ENCODE measurements around the gene FAM237B. TPM values are rescaled to one million over a fixed set of nuclear protein-coding genes. Genes with fewer than 3 reads are reported as not detected.

The FAM237B gene
- total and polyA plus RNA-seq, 2 of the 13 experiments (the other 11 are each of a cell fraction or from before 2014, with no cell fraction given) = not detected

DNA sequence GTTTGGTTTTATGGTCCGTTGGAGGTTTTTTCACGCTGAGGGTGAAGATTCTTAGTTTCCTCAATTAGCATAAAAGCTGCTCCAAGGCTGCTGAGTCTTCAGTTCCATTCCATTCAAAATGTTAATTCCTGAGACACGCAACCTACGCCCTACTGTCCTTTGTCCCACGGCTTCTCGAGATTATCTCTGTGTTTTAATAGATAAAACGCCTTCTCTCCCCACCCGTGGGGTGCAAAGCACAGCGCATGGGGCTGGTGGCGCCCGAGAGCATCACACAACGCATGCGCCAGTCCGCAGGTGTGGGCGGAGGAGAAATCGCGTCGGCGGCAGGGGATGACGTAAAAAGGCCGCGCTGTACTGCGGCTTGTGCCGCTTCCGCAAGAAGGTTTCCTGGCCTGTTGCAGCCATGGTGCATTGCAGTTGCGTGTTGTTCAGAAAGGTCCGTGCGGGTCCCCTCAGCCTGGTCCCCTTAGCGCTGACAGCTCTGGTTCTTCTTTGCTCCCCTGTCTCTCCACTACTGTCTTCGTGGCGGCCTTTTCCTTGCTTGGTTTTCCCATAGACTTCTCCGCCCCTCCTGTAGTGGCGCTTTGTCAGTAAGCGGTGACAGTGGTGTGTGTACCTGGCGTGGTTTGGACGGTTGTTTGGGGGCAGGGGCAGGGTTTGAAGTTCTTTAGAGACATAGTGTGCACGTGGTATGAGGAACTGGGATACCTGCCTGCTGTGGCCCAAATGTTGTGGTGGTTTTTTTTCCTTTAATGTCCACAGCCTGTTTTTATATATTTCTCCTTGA, 25.4 kb upstream of the FAM237B start, which contains the start of gene GTPBP10 (continued):
- 0 out of 2 replicates have a peak, but pooled peaks have one; percentile 66 for TF ChIP-seq ZNF251 (CRISPR knock-in tag; IDR thresholded peaks at IDR 0.05)
- no peak; the same call in 1 of the 2 replicates for TF ChIP-seq ZBTB3 (CRISPR knock-in tag; IDR thresholded peaks at IDR 0.05; ENCODE audit: borderline replicate concordance, low read depth)
- no peak for TF ChIP-seq ZNF737 (CRISPR knock-in tag; IDR thresholded peaks at IDR 0.05; ENCODE audit: borderline replicate concordance)
- TF ChIP-seq, protein P1, sequence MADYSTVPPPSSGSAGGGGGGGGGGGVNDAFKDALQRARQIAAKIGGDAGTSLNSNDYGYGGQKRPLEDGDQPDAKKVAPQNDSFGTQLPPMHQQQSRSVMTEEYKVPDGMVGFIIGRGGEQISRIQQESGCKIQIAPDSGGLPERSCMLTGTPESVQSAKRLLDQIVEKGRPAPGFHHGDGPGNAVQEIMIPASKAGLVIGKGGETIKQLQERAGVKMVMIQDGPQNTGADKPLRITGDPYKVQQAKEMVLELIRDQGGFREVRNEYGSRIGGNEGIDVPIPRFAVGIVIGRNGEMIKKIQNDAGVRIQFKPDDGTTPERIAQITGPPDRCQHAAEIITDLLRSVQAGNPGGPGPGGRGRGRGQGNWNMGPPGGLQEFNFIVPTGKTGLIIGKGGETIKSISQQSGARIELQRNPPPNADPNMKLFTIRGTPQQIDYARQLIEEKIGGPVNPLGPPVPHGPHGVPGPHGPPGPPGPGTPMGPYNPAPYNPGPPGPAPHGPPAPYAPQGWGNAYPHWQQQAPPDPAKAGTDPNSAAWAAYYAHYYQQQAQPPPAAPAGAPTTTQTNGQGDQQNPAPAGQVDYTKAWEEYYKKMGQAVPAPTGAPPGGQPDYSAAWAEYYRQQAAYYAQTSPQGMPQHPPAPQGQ (CRISPR knock-in tag; IDR thresholded peaks at IDR 0.05; ENCODE audit: borderline replicate concordance) = no peak
- TF ChIP-seq, protein P2, sequence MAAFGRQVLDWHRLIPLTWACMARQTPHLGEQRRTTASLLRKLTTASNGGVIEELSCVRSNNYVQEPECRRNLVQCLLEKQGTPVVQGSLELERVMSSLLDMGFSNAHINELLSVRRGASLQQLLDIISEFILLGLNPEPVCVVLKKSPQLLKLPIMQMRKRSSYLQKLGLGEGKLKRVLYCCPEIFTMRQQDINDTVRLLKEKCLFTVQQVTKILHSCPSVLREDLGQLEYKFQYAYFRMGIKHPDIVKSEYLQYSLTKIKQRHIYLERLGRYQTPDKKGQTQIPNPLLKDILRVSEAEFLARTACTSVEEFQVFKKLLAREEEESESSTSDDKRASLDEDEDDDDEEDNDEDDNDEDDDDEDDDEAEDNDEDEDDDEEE (CRISPR knock-in tag; IDR thresholded peaks at IDR 0.05) = no peak; the same call in 1 of the 2 replicates
- TF ChIP-seq WIZ (CRISPR knock-in tag; IDR thresholded peaks at IDR 0.05) = no peak
- TF ChIP-seq, protein P3, sequence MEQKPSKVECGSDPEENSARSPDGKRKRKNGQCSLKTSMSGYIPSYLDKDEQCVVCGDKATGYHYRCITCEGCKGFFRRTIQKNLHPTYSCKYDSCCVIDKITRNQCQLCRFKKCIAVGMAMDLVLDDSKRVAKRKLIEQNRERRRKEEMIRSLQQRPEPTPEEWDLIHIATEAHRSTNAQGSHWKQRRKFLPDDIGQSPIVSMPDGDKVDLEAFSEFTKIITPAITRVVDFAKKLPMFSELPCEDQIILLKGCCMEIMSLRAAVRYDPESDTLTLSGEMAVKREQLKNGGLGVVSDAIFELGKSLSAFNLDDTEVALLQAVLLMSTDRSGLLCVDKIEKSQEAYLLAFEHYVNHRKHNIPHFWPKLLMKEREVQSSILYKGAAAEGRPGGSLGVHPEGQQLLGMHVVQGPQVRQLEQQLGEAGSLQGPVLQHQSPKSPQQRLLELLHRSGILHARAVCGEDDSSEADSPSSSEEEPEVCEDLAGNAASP (CRISPR knock-in tag; IDR thresholded peaks at IDR 0.05; ENCODE audit: borderline replicate concordance) = peak; percentile 35; the same call in 1 of the 2 replicates
- TF ChIP-seq, protein P4, sequence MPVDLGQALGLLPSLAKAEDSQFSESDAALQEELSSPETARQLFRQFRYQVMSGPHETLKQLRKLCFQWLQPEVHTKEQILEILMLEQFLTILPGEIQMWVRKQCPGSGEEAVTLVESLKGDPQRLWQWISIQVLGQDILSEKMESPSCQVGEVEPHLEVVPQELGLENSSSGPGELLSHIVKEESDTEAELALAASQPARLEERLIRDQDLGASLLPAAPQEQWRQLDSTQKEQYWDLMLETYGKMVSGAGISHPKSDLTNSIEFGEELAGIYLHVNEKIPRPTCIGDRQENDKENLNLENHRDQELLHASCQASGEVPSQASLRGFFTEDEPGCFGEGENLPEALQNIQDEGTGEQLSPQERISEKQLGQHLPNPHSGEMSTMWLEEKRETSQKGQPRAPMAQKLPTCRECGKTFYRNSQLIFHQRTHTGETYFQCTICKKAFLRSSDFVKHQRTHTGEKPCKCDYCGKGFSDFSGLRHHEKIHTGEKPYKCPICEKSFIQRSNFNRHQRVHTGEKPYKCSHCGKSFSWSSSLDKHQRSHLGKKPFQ (CRISPR knock-in tag; IDR thresholded peaks at IDR 0.05; ENCODE audit: insufficient replicate concordance) = no peak
- TF ChIP-seq, protein P5, sequence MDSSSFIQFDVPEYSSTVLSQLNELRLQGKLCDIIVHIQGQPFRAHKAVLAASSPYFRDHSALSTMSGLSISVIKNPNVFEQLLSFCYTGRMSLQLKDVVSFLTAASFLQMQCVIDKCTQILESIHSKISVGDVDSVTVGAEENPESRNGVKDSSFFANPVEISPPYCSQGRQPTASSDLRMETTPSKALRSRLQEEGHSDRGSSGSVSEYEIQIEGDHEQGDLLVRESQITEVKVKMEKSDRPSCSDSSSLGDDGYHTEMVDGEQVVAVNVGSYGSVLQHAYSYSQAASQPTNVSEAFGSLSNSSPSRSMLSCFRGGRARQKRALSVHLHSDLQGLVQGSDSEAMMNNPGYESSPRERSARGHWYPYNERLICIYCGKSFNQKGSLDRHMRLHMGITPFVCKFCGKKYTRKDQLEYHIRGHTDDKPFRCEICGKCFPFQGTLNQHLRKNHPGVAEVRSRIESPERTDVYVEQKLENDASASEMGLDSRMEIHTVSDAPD (CRISPR knock-in tag; IDR thresholded peaks at IDR 0.05) = 0 out of 2 replicates have a peak, but pooled peaks have one; percentile 70
- TF ChIP-seq RBM22 (optimal IDR thresholded peaks at IDR 0.05; ENCODE audit: low read length) = no peak
- peak; percentile 98 for TF ChIP-seq HOXA3 (CRISPR knock-in tag; IDR thresholded peaks at IDR 0.05)
- TF ChIP-seq ZNF615 (CRISPR knock-in tag; IDR thresholded peaks at IDR 0.05; ENCODE audit: borderline replicate concordance) = 0 out of 2 replicates have a peak, but pooled peaks have one; percentile 10
- no peak for TF ChIP-seq MAF1 (CRISPR knock-in tag; IDR thresholded peaks at IDR 0.05; ENCODE audit: borderline replicate concordance)
- TF ChIP-seq, protein P6, sequence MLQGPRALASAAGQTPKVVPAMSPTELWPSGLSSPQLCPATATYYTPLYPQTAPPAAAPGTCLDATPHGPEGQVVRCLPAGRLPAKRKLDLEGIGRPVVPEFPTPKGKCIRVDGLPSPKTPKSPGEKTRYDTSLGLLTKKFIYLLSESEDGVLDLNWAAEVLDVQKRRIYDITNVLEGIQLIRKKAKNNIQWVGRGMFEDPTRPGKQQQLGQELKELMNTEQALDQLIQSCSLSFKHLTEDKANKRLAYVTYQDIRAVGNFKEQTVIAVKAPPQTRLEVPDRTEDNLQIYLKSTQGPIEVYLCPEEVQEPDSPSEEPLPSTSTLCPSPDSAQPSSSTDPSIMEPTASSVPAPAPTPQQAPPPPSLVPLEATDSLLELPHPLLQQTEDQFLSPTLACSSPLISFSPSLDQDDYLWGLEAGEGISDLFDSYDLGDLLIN (CRISPR knock-in tag; IDR thresholded peaks at IDR 0.05; ENCODE audit: borderline replicate concordance) = no peak
- TF ChIP-seq, protein P7, sequence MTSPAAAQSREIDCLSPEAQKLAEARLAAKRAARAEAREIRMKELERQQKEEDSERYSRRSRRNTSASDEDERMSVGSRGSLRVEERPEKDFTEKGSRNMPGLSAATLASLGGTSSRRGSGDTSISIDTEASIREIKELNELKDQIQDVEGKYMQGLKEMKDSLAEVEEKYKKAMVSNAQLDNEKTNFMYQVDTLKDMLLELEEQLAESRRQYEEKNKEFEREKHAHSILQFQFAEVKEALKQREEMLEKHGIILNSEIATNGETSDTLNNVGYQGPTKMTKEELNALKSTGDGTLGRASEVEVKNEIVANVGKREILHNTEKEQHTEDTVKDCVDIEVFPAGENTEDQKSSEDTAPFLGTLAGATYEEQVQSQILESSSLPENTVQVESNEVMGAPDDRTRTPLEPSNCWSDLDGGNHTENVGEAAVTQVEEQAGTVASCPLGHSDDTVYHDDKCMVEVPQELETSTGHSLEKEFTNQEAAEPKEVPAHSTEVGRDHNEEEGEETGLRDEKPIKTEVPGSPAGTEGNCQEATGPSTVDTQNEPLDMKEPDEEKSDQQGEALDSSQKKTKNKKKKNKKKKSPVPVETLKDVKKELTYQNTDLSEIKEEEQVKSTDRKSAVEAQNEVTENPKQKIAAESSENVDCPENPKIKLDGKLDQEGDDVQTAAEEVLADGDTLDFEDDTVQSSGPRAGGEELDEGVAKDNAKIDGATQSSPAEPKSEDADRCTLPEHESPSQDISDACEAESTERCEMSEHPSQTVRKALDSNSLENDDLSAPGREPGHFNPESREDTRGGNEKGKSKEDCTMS (CRISPR knock-in tag; conservative IDR thresholded peaks at IDR 0.05) = no peak
